ENCODE measurements around the gene GMDS. TPM values are rescaled to one million over a fixed set of nuclear protein-coding genes. Genes with fewer than 3 reads are reported as not detected.

GMDS gene
- total and polyA plus RNA-seq, 2 donors (not counting 1 experiment from before 2014, with no cell fraction given), result 12.7 to 34.5 TPM

GRCh38 chr6:2078888-2079287, 166.5 kb downstream of the GMDS start:
- Histone ChIP-seq H4K20me1 (ENCODE audit: control insufficient read depth, extremely low read depth, insufficient read depth, low read length) (no peaks in the 10 kb centered on the region), H3K79me2 (ENCODE audit: control insufficient read depth, insufficient read depth, low read length) (no peaks in the 10 kb centered on the region), H3K4me1 (ENCODE audit: control insufficient read depth, extremely low read depth, insufficient read depth, low read length) (no peaks in the 10 kb centered on the region), H3K4me3 (replicated peaks in 1 of 4; ENCODE audit: control extremely low read depth in 1 of 4, insufficient read depth in 1 of 4, low read depth in 3 of 4, low read length in 4 of 4) (no peak overlapping the region), H3K36me3 (ENCODE audit: control insufficient read depth, insufficient read depth, low read length) (no peaks in the 10 kb centered on the region), H3K27ac (ENCODE audit: insufficient read depth, low read length) (no peak overlapping the region), H3K9me3 (ENCODE audit: control insufficient read depth, insufficient read depth, low read depth, low read length) (no peaks in the 10 kb centered on the region), H3K4me2 (ENCODE audit: extremely low read depth, insufficient read depth, low read length) (no peak overlapping the region), H2AFZ (ENCODE audit: low read length) (no peak overlapping the region), H3K9ac (ENCODE audit: insufficient read depth, low read length) (no peak overlapping the region), H3K27me3 (ENCODE audit: control insufficient read depth, insufficient read depth, low read length) (no peaks in the 10 kb centered on the region)
- no peak for DNase-seq (ENCODE audit: low read depth in 2 of 2)
- TF ChIP-seq CTCF (conservative IDR thresholded peaks at IDR 0.05 in 1 of 2, IDR thresholded peaks at IDR 0.05 in 1 of 2; ENCODE audit: low read depth in 1 of 2, low read length in 2 of 2) (no peak), EZH2 (IDR thresholded peaks at IDR 0.05; ENCODE audit: low read length, missing control alignments) (no peak)

- TF ChIP-seq EZH2 (IDR thresholded peaks at IDR 0.05; ENCODE audit: low read length, missing control alignments) (no peak), CTCF (conservative IDR thresholded peaks at IDR 0.05 in 1 of 2, IDR thresholded peaks at IDR 0.05 in 1 of 2; ENCODE audit: low read depth in 1 of 2, low read length in 2 of 2) (no peak)
- H3K27ac ChIP-seq (ENCODE audit: insufficient read depth, low read length), result no peak overlapping the region
- no peaks in the 10 kb centered on the region for H3K4me1 ChIP-seq (ENCODE audit: control insufficient read depth, extremely low read depth, insufficient read depth, low read length)
- no peak for DNase-seq (ENCODE audit: low read depth in 2 of 2)
- H2AFZ ChIP-seq (ENCODE audit: low read length), result no peak overlapping the region
- H3K9ac ChIP-seq (ENCODE audit: insufficient read depth, low read length), result no peak overlapping the region
- no peak overlapping the region for H3K4me2 ChIP-seq (ENCODE audit: extremely low read depth, insufficient read depth, low read length)
- no peaks in the 10 kb centered on the region for H4K20me1 ChIP-seq (ENCODE audit: control insufficient read depth, extremely low read depth, insufficient read depth, low read length)
- no peaks in the 10 kb centered on the region for H3K36me3 ChIP-seq (ENCODE audit: control insufficient read depth, insufficient read depth, low read length)
- no peaks in the 10 kb centered on the region for H3K79me2 ChIP-seq (ENCODE audit: control insufficient read depth, insufficient read depth, low read length)
- H3K4me3 ChIP-seq (replicated peaks in 1 of 4; ENCODE audit: control extremely low read depth in 1 of 4, insufficient read depth in 1 of 4, low read depth in 3 of 4, low read length in 4 of 4), result no peak overlapping the region
- H3K27me3 ChIP-seq (ENCODE audit: control insufficient read depth, insufficient read depth, low read length), result no peaks in the 10 kb centered on the region
- no peaks in the 10 kb centered on the region for H3K9me3 ChIP-seq (ENCODE audit: control insufficient read depth, insufficient read depth, low read depth, low read length)
These were observed 167.6 kb downstream of the GMDS start for GRCh38 chr6:2077826-2078225.

GRCh38 chr6:2073476-2073875, 171.9 kb downstream of the GMDS start:
- Histone ChIP-seq H3K4me3 (replicated peaks in 1 of 4; ENCODE audit: control extremely low read depth in 1 of 4, insufficient read depth in 1 of 4, low read depth in 3 of 4, low read length in 4 of 4) (no peak overlapping the region), H3K79me2 (ENCODE audit: control insufficient read depth, insufficient read depth, low read length) (no peaks in the 10 kb centered on the region), H3K9ac (ENCODE audit: insufficient read depth, low read length) (no peak overlapping the region), H3K4me1 (ENCODE audit: control insufficient read depth, extremely low read depth, insufficient read depth, low read length) (no peaks in the 10 kb centered on the region), H3K27me3 (ENCODE audit: control insufficient read depth, insufficient read depth, low read length) (no peaks in the 10 kb centered on the region), H3K4me2 (ENCODE audit: extremely low read depth, insufficient read depth, low read length) (no peak overlapping the region), H3K36me3 (ENCODE audit: control insufficient read depth, insufficient read depth, low read length) (no peaks in the 10 kb centered on the region), H3K9me3 (ENCODE audit: control insufficient read depth, insufficient read depth, low read depth, low read length) (no peaks in the 10 kb centered on the region), H2AFZ (ENCODE audit: low read length) (no peak overlapping the region), H4K20me1 (ENCODE audit: control insufficient read depth, extremely low read depth, insufficient read depth, low read length) (no peaks in the 10 kb centered on the region), H3K27ac (ENCODE audit: insufficient read depth, low read length) (no peak overlapping the region)
- DNase-seq (ENCODE audit: low read depth in 2 of 2), result no peak
- TF ChIP-seq CTCF (conservative IDR thresholded peaks at IDR 0.05 in 1 of 2, IDR thresholded peaks at IDR 0.05 in 1 of 2; ENCODE audit: low read depth in 1 of 2, low read length in 2 of 2) (no peak), EZH2 (IDR thresholded peaks at IDR 0.05; ENCODE audit: low read length, missing control alignments) (no peak)

Measured in fibroblast of lung (primary cell).